KG1 (cell line): ENCODE measurements around the gene ACTR2.
A peak's percentile ranks its signal among the peaks of the same experiment; 100 is the strongest.

Source experiments
- DNase-seq: peaks from one replicate; lab custom pipeline; 2025; lab: John Stamatoyannopoulos, UW

The ACTR2 gene

DNA sequence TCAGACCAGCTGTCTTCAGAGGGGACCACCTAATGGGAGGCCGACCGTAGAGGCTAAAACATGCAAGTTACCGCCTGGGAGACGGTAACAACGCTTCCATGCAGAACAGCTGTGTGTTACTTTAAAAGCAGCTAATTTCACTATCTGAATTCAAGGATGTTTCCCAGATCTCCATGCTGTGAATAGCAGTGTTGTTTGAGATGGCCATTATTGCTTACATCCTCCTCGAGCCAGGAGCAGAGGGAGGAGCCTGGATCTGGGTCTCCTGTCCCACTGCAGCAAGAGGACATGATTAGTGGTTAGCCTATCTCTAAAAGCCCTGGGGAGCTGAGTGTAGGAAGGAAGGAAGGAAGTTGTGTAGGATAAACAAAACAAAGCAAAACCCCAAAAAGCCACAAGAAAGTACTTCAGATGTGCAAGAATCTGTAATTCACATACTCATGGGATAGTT is 50.9 kb downstream of the ACTR2 start:
- DNase-seq, result no peak

DNA sequence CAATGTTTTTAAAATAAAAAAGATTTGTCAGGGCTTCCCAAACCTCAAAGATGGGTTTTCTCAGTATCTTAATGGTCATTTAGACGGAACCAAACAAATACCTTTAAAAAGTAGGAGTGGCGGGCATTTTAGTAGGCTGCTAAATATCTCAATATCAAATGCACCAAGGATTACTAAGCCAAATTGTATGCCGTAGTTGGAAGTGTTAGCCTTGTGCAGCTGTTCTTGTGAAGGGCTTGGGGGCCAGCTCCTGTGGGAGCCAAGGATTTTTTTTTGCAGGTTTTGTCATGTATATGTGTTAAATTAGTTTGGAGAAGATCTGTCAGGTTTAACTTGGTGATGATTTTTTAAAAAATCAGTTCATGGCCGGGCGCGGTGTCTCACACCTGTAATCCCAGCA is 52.1 kb downstream of the ACTR2 start:
- no peak for DNase-seq

GRCh38 chr2:65281627-65282351 is 54.2 kb downstream of the ACTR2 start:
- no peak for DNase-seq

- no peak for DNase-seq
These were observed 54.9 kb downstream of the ACTR2 start for GRCh38 chr2:65282477-65283053.

DNA sequence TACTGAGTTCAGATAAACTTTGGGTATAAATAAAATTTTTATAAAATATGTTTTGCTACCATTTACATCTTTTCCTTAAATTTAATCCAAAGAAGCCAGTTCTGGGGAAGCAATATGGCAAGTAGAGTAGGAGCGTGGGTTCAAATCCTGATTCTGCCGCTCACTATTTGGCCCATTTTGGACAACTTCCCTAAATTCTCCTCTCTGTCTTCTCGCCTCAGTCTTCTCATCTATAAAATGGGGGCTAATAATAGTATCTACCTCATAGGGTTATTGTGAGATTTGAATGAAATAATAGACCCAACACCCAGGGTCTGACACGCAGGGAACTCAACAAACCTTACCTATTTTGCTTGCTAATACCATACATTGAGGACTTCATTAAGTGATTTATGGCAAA is 59.7 kb downstream of the ACTR2 start:
- DNase-seq, result no peak

GRCh38 chr2:65291216-65292105 is 63.8 kb downstream of the ACTR2 start:
- DNase-seq, result no peak

DNA sequence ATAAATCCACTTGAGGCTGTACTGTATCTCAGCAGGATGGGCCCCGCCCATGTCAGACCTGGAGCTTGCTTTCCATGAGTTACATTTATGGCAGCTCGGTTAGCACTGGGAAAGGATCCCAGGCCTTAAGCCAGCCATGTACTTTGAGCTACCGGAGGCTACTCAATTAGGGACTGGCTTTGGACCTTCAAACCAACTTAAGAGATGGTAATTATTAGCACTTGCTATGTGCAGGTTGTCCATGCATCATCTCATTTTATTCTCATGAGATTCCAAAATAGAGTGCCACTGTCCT is 64.4 kb downstream of the ACTR2 start:
- DNase-seq, result no peak

GRCh38 chr2:65292461-65293011 is 64.9 kb downstream of the ACTR2 start:
- DNase-seq, result no peak

- DNase-seq, result no peak
These were observed 65.7 kb downstream of the ACTR2 start for GRCh38 chr2:65293376-65293775.

DNA sequence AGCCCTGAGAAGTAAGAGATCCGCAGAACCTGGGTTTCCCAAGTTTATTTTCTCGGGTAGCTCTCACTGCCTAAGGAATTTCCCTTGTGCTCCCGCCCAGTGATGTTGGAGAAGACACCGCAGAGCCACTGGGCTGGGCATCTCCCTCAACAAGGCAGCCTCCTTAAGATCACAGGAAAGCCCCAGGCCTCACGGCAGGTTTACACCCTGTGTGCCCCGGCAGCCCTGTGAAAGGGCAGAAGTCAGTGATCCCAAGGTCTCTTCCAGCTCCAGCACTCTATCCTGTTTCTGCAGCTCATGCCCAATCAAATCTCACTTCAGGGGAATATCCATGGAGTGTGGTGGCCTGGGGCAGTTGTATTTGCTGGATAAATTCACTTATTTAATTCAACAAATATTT is 66.5 kb downstream of the ACTR2 start:
- DNase-seq, result no peak

DNA sequence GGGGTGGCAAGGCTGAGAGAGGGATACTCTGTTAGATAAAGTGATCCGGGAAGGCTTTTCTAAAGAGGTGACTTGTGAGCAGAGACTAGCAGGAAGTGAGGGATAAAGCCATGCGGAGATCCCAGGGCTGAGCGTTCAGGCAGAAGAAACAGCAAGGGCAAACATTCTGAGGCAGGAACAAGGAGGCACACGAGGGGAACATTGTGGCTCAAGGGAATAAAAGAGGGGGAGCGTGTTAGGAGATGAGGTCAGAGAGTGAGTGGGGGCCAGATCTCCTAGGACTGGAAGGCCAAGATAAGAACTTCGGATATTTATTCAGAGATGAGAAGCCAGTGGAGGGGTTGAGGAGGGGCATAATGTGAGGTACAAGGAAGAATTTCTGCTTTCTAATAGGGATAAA is 67.1 kb downstream of the ACTR2 start:
- DNase-seq, result no peak

- no peak for DNase-seq
These were observed 69.3 kb downstream of the ACTR2 start for GRCh38 chr2:65296971-65297370.

- no peak for DNase-seq
These were observed 69.9 kb downstream of the ACTR2 start for GRCh38 chr2:65297544-65297943.

DNA sequence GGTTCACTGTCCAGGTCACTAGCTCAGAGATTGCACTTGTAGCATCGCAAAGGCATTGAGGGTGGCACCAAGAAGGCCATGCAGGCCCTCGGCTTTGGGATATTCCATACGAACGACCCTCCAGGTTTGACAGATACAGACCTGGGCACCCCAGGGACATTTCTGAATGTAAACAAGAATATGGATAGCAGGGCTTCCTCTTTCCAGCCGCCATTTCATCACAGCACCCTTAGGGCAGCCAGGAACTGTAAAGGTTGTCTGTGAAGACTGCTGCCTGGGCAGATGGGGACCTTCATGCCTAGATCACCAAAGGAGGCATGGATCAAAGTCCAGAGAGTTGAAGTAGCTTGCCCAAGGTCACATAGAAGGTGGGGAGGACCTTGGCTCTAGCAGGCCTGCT is 70.5 kb downstream of the ACTR2 start:
- no peak for DNase-seq

GRCh38 chr2:65299246-65299645 is 71.6 kb downstream of the ACTR2 start:
- no peak for DNase-seq

DNA sequence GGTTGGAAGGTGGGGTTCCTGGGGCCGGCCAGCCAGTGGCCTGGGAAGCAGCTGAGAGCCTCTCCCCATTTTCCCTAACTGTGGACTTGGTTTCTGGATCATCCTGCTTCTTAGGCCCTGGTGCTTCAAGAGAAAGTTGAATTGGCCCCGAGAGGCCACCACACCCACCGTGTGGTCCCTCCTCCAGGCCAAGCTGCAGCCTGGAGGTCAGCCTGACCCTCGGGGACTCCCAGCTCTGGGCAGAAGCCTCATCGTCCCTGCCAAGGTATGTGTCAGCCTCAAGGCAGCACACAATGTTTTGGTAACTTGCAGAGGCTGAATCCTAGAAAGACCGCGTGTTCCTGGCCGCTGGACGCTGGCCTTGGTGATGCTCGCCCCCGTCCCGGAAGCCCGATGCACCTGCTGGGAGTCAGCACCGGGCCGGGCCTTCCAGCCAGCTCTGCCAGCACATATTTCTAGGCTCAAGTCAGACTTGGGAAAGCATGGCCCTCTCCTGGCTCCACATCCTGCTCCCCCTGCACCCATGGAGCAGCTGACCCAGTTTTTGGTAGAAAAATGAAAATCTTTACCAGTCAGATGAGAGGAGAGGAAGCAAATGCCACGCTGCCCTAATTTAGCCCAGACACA is 72.6 kb downstream of the ACTR2 start:
- no peak for DNase-seq

- peak; percentile 65 for DNase-seq
These were observed 73.4 kb downstream of the ACTR2 start for GRCh38 chr2:65300761-65301711.

- DNase-seq, result no peak
These were observed 78.3 kb downstream of the ACTR2 start for GRCh38 chr2:65305934-65306333.

GRCh38 chr2:65309699-65310098 is 82.1 kb downstream of the ACTR2 start:
- DNase-seq, result no peak

DNA sequence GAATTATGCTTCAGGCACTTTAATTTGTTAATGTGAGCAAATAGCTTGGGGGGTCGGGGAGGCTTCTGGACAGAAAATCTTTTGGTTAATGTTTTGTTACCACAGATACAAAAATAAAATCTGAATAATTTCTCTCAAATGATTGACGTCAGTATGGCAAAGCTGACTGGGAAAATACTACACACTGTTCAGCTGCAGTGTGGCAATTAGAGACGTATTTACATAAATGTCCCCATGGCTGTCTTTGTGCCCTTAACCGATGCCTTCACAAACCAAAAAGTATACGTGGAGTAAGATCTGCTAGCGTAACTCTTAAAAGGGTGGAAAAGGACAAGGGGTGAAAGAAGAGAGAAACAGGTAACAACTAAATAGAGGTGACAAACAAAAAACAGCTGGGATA is 83.4 kb downstream of the ACTR2 start:
- no peak for DNase-seq

GRCh38 chr2:65311596-65311995 is 84.0 kb downstream of the ACTR2 start:
- DNase-seq, result no peak
